HG02798 (cell line): ENCODE results near the gene SGPP2.
"Not testable (repeated sequence)": the region's sequence is repeated elsewhere in the genome, so short reads cannot be mapped to it uniquely, and the experiment has no call there.

Experiments
- ATAC-seq: cut with Tn5 transposase; IDR thresholded peaks from one replicate; pipeline ENCODE4 v1.9.1; 2021; ENCODE audit warnings: mild to moderate bottlenecking; ENCODE audit not compliant: unreplicated experiment, poor library complexity

Gene SGPP2

DNA sequence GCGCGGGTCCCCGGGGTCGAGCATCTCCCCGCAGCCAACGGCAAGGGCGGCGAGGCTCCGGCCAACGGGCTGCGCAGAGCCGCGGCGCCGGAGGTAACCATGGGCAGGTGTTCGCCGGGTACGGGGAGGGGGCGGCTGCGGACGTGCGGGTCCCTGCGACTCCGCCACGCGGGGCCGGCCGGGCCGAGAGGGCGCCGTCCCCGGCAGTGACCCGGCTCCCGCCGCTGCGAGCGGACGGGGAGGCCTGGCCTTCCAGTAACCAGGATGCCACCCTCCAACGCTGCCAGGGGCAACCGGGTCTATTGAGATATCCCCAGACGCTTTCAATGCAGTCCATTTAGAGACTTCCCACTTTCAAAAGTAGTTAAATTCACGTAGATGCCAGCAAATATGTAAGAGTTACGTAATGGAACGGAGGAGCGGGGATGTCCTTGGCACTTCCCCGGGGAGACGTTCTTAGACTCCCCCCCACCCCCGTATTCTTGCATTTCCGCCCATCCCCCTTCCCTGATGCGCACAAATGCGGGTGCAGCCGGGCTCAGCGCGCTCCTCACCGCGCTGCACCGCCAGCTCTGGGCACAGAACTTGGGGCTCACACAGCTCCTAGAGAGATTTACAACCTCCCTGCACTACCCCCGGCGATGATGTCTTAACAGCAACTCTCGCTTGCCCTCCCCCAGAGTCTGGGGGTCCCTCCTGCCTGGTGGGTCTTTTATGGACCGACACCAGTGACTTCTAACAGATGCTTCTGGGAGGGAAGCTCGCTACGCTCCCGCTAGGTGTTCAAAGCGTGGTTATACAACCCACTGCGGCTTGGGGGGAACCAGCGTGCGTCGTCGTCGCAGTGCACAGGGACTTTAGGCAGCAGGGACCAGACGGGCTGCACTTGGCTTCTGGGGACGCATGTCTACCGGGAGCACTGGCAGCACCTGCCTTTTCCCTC lies 657 bp downstream of the SGPP2 start:
- peak; percentile 18 for ATAC-seq

DNA sequence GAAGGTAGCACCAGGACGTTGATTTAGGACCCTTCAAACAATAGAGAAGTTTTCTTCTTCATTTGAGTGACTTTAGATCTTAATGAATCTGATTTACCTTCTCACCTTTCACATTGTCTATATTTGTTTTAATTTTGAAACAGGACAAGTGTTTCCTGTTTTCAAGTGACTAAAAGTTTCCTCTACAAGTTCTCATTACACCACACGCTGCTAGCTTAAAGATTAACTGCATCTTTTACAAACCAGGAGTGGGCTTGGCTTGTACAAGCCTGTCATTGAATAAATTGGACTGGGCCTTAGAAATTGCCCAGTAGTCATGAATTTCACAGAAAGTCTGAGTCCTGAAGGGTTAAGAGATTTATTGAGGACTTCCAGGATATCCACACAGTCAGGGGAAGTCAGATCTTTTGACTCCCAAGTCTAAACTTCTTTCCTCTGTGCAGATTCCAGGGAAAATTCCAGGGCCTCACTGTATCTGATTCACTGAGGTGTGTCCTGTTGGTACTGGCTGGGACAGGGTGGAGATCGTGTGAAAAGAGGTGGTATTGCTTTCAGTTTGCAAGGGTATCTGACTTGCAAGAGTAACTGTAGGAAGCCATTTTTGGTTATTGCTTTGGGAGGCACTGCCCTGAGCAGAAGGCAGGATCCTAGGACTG lies 3.4 kb downstream of the SGPP2 start:
- peak; percentile 56 for ATAC-seq

DNA sequence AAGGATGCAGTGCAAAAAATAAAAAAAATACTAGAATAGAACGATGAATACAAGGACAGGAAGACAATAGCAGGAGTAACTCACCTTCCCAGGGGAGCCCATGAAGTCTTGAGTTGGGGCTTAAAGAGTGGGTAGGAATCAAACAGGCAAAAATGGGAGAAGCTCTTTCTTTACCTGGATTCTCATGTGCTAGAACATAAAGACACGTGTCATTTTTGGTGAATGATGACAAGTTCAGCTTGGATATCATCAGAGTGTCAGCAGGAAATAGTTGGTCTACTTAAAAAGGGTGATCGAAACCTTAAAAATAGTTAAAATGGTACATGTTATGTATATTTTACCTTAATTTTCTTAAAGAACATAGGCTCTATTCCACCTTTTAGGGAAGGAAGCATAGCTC lies 5.7 kb downstream of the SGPP2 start:
- no peak for ATAC-seq

DNA sequence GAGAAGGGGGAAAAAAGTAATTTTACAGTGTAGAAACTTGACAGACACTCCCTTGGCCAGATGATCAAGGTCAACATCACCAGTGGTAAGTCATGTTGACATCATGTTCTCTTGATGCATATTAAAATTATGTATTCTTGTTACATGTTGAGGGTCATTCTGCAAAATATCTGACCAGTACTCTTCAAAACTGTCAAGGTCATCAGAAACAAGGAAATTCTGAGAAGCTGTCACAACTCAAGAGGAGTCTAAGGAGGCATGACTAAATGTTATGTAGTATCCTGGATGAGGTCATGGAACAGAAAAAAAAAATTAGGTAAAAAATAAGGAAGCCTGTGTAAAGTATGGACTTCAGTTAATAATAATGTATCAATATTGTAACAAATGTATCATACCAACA lies 6.3 kb downstream of the SGPP2 start:
- no peak for ATAC-seq

DNA sequence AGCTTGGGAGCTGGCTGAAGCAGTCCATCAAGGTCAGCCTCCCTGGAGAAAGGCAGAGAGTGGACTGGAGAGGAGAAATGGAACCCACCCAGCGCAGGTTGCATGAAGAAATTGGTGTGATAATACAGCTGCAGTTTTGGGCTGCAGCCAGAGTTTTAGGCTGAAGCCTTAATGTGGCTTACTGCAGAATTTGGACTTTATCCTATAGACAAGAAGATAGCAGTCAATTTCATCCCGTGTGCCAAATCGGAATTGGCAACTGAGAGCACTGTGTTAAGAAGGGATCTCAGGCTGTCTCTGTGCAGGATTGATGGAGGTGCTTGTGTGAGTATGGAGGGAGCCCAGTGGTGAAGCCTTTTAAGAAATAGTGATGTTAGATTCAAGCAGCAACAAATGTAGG lies 7.5 kb downstream of the SGPP2 start:
- ATAC-seq, result no peak

DNA sequence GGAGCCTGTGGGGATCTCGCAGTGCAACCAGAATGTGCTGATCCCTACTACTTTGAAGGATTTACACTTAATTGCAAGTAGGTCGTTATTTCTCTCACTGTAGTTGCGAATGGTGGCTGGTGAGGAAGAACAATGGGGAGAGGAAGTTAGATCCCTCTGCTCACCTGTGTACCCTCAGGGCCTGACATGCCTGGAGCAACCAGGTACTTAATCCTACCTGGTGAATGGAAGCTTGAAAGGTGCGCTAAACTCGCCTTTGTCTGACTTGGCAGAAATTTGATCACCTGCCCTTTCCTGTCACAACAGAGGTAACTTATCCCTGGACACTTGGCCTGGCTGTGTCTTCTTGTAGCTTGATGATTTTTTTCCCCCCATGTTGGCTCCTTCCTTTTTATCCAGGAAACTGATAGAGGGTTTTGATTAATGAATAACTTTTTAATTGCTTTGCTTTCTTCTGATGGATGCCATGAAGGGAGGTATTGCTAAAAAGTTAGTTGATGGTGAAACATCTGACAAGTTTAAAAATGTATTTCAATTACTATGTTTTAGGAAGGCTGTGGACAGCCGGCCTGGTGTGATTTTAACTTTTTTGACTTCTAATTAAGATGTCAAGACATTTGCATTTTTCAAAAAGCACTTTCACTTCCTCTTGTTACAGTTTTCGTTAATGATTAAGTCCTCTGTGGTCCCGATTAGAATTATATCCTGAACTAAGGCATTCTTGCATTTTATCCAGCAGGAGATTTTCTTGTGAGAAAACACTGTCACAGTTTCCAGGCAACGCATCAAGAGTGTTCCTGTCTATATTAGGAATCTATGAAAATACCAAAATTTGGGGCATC lies 9.2 kb downstream of the SGPP2 start:
- peak; percentile 79 for ATAC-seq

DNA sequence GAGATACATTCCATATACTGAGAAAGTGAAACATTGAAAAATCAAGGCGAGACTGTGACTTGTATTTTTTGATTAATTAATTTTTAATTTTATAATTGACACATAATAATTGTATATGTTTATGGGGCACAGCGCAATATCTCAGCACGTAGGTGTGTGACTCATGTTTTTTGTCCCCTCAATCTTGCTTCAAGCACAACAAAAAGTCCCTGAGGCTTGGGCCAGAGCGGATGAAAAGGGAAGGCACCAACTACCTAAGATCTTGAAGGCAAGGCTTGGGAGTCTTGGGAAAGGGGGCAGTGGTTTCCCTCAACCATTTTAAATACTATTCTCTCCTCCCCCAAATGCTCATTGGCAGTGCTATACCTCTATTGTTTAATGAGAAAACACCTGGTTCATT lies 9.9 kb downstream of the SGPP2 start:
- ATAC-seq, result peak; percentile 55

DNA sequence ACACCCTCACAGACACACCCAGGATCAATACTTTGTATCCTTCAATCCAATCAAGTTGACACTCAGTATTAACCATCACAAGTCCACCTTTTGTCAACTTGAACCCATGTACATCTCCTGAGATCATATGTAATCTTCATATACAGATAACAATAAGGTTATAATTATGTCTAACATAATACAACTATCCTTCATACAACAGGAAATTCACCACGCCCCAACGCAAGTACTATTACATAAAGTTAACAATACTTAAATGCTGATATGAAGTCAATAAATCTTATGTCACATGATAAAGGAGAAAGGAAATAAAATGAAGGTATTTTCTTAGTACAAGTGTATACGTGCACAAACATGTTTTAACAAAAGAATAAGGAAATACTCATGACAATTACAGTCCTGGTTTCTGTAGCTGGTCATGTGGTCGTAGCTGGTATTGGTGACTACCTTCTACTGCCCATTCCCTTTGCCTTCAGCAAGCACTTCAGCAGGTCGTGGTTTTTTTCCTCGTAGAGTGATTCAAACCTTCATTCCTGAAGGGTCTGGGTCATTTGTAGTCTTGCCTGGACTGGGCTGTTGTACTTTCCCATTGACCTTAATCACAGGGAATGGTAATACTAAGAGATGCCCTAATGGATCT lies 11.2 kb downstream of the SGPP2 start:
- not testable (repeated sequence) for ATAC-seq

DNA sequence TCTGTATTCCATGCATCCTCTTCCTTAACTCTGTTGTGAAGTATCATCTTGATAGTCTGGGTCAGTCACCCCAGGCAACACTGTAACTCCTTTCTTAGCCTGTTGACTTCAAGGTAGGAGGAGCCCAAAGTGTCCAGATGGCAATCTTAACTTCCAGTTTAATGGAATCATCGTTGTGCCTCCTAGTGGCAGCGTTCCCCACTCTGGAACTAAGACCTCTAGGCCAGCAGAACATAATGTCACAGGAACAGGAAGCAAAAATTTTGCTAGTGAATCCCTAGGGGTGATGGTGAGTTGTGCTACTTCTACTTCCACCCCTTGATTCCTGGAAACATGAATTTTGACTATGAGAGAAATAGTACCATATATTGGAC lies 11.7 kb downstream of the SGPP2 start:
- no peak for ATAC-seq

DNA sequence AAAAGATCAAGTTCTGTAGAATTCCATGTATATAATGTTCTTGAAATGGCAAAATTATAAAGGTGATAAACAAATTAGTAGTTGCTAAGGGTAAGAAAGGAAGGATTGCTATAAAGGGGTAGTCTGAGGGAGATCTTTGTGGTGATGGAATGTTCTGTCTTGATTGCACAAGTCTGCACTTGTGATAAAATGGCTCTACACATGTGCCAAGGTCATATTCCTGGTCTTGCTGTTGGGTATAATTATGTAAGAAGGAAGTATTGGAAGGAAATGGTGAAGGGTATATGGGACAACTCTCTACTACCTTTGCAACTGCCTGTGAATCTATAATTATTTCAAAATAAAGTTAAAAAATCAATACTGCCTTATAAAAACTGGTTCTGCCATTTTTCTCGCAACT lies 15.3 kb downstream of the SGPP2 start:
- no peak for ATAC-seq

DNA sequence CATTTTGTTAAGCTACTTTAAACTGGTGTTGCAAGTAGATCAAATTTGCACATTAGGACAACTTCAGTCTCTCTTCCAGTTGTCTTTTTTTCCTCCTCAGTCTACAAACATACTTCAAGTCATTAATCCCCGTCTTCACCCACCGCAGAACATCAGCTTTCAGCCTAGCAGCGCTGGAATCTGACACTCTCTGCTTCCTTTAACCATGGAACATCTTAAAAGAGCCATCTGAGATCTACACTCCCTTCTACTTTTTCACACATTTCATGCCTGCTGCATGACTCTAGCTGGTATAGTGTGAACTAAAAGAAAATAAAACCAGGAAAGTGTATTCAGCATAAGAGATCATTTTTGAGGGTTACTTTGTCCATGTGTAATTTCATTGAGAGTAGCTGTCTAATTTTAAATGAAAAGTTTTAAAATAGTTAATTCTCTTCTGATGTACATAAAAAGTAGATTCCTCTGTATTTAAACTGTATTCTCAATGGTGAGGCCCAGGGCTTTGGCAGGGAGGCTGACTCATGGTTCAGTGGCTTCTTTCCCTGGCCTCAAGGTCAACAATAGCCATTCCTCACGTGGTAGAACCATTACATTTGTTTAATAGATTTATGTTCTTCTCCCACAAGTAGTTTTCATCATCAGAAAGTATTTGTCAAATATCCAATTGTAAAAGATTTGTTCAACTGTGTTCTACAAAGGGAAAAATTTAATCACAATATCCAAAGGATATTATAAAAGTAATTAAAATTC lies 16.5 kb downstream of the SGPP2 start:
- ATAC-seq, result no peak

DNA sequence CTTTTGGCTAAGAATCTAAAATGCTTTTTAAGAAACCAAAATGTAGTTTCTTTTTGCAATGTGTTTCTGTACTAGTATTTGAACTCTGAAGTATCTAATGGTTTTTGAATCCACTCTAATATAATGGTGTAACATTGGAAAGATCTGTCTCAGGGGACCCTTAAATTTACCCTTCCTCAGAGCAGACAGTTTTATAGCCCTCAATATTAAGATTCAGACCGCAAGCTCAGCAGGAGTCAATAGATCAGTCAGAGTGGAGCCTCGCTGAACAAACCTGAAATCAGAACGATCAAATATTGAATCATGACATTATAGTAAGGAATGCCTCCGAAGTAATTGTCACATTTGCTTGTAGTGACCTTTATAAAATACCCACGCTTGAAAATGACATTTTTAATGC lies 18.3 kb downstream of the SGPP2 start:
- ATAC-seq, result no peak

DNA sequence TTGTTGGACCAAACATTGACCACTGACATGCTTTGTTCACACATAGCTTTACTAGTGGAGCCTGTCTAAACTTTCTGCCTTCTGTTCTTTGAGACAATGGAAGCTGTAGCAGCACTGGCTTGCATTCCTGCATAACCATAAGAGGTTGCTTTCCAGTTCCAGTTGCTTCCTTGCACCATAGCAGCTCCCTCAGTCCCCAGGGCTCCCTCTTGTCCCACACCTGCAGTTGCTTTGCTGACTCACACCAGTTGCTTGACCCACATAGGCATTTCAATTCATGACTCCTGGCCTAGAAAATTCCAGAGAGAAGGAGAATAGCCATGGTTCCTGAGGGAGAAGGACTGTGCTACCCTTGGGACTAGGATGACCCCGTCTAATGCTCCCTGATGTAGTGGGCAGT lies 20.9 kb downstream of the SGPP2 start:
- no peak for ATAC-seq

DNA sequence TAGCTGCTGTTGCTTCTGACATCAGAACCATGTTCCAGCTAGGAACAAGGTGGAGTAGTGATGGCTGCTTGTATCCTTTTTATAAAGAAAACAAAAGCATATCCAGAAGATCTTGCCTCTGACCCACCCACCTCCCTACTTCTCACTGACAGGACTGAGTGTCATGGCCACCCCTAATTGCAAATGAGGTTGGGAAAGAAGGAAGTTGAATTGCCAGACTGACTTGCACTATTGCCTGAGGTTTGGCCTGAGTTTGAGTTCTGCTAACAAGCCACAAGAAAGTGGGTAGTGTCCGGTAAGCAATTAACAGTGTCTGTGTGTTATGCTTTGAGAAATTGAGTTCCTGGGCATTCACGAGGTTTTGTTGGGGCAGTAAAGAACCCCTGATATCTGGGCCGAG lies 22.8 kb downstream of the SGPP2 start:
- no peak for ATAC-seq

DNA sequence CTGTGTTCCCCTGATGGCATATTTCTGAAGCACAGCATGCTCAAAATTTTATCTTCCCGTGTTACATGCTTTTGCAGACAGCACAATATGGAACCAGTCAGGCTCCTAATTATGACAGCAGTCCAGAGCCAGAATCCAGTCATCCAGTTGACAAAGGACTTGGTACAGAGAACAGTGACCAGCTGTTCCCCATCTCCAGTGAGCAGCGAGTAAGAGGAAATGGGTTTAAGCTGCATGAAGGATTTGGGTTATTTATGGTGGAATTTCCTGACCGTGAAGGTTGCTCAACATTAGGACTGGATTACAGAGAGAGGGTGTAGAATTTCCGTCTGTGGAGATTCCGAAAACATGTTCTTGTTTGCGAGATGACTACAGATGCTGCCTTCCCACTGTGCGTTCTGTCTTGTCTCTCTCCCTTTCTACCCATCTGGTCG lies 24.4 kb downstream of the SGPP2 start:
- no peak for ATAC-seq

DNA sequence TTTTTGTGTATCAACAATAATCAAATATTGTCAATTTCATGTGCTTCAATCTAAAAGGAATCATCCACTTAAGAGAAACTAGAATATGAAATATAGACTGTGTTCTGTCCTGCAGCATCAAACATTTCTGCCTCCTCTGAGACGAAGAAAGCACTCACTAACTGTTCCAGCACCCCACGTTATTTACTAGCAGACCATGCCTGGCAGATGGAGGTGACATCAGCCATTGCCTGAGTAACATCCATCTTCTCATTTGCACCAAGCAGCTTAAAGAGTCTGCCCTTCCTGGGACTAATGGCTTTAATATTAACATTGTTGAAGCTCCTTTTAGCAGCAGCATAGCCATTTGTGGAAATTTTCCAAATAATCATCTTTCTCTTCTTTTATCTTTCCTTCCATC lies 25.7 kb downstream of the SGPP2 start:
- ATAC-seq, result no peak

DNA sequence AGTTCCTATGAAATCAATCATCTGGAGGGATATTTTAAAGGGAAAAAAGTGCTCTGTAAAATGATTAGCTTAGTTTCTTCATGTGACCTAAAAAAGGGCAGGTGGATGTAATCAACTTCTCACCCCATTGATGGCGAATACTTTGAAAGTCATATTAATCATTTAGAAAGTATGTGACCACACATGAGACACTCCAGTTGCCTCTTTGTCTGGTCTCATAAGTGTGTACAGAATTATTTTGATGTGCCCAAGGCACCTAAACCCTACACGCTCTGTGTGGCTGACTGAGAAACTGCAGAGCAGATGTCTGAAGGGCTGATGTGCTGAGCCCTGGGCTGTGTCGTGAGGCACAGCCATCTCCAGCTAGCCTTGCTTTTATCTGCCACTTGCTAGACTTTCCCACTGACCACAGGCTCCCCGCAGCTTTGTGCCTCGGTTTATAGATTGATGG lies 26.9 kb downstream of the SGPP2 start:
- ATAC-seq, result peak; percentile 100

DNA sequence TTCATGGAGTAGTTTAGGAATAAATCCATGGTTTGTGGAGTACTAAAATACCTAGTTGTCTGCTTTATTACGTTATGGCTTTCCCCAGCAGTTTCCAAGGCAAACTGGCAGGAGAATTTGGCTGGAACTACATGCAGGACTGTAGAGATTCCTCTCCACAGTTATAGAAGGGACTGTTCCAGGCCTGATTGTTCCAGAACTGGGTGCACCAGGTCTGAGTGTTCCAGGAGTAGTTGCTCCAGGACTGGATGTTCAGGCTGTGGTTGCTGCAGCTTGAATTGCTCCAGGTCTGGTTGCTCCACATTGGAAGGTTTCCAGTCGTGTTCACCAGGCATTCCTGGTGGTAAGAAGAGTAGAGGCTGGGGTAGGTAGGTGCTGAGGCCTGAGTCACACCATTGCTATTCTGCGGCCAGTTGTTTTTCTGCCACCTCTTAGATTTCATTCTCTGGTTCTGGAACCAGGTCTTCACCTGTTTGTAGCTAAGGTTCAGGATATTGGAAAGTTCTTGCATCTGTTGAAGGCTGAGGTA lies 28.1 kb downstream of the SGPP2 start:
- ATAC-seq, result no peak

DNA sequence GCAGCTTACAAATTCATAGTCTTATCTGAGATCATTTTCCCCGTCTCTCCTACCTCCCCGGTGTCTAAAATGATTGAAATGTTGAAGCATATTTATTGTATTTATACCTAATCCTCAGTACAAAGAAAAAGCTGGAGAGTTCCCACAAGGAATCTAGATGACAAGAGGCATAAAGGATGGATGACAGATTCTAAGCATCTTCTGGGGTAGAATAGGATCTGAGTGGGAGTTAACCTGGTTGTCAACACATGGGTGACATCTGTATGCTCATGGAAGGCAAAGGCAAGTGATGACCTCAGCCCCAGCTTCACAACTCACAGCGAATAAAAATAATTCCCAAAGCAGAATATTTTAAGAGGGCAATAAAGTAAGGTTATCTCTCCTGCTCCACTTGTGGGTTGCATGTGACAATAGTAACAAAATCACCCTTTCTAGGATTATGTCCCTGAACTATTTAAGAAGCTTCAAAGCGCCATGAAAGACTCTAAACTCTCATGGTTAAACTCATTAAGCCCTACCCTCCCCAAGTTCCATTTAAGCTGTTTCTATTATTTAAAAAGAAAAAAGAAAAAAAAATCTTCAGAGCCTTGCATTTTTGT lies 32.2 kb downstream of the SGPP2 start:
- no peak for ATAC-seq
